Measurements from ENCODE around the gene CERS4.
"Not testable (repeated sequence)": the region's sequence is repeated elsewhere in the genome, so short reads cannot be mapped to it uniquely, and the experiment has no call there.

The CERS4 gene

GRCh38 chr19:8241646-8242045 lies 32.5 kb downstream of the CERS4 start:
- no peak for TF ChIP-seq JUND (IDR thresholded peaks at IDR 0.05; ENCODE audit: low read depth)
- in situ Hi-C loops (cut with HindIII; ENCODE audit: low pct_unique_long_range_greater_than_20kb, low sequenced_read_pairs): no loop called here
- DNase-seq (ENCODE audit: low read depth in 1 of 2, low spot score in 1 of 2): no peak

GRCh38 chr19:8242211-8242821 lies 33.1 kb downstream of the CERS4 start:
- DNase-seq (ENCODE audit: low read depth in 1 of 2, low spot score in 1 of 2): no peak
- in situ Hi-C loops (cut with HindIII; ENCODE audit: low pct_unique_long_range_greater_than_20kb, low sequenced_read_pairs): no loop called here
- TF ChIP-seq JUND (IDR thresholded peaks at IDR 0.05; ENCODE audit: low read depth): no peak

- no peak for TF ChIP-seq JUND (IDR thresholded peaks at IDR 0.05; ENCODE audit: low read depth)
- in situ Hi-C loops (cut with HindIII; ENCODE audit: low pct_unique_long_range_greater_than_20kb, low sequenced_read_pairs): no loop called here
- no peak for DNase-seq (ENCODE audit: low read depth in 1 of 2, low spot score in 1 of 2)
These were observed 34.0 kb downstream of the CERS4 start for GRCh38 chr19:8243146-8243545.

GRCh38 chr19:8244442-8244841 lies 35.3 kb downstream of the CERS4 start:
- DNase-seq (ENCODE audit: low read depth in 1 of 2, low spot score in 1 of 2): no peak
- no peak for TF ChIP-seq JUND (IDR thresholded peaks at IDR 0.05; ENCODE audit: low read depth)
- in situ Hi-C loops (cut with HindIII; ENCODE audit: low pct_unique_long_range_greater_than_20kb, low sequenced_read_pairs): no loop called here

GRCh38 chr19:8245869-8246835 lies 37.0 kb downstream of the CERS4 start:
- DNase-seq (ENCODE audit: low read depth in 1 of 2, low spot score in 1 of 2): no peak
- in situ Hi-C loops (cut with HindIII; ENCODE audit: low pct_unique_long_range_greater_than_20kb, low sequenced_read_pairs): no loop called here
- no peak for TF ChIP-seq JUND (IDR thresholded peaks at IDR 0.05; ENCODE audit: low read depth)

- DNase-seq (ENCODE audit: low read depth in 1 of 2, low spot score in 1 of 2); in situ Hi-C loops (cut with HindIII; ENCODE audit: low pct_unique_long_range_greater_than_20kb, low sequenced_read_pairs): not testable (repeated sequence)
These were observed 38.1 kb downstream of the CERS4 start for GRCh38 chr19:8247129-8247890.

- no peak for TF ChIP-seq JUND (IDR thresholded peaks at IDR 0.05; ENCODE audit: low read depth)
- in situ Hi-C loops (cut with HindIII; ENCODE audit: low pct_unique_long_range_greater_than_20kb, low sequenced_read_pairs): no loop called here
- no peak for DNase-seq (ENCODE audit: low read depth in 1 of 2, low spot score in 1 of 2)
These were observed 39.5 kb downstream of the CERS4 start for GRCh38 chr19:8248348-8249328.

- no peak for DNase-seq (ENCODE audit: low read depth in 1 of 2, low spot score in 1 of 2)
- no peak for TF ChIP-seq JUND (IDR thresholded peaks at IDR 0.05; ENCODE audit: low read depth)
- in situ Hi-C loops (cut with HindIII; ENCODE audit: low pct_unique_long_range_greater_than_20kb, low sequenced_read_pairs): no loop called here
These were observed 41.4 kb downstream of the CERS4 start for GRCh38 chr19:8250596-8250995.

GRCh38 chr19:8251025-8251472 lies 41.9 kb downstream of the CERS4 start:
- no peak for TF ChIP-seq JUND (IDR thresholded peaks at IDR 0.05; ENCODE audit: low read depth)
- in situ Hi-C loops (cut with HindIII; ENCODE audit: low pct_unique_long_range_greater_than_20kb, low sequenced_read_pairs): no loop called here
- DNase-seq (ENCODE audit: low read depth in 1 of 2, low spot score in 1 of 2): no peak

GRCh38 chr19:8252922-8253589 lies 43.9 kb downstream of the CERS4 start:
- no peak for TF ChIP-seq JUND (IDR thresholded peaks at IDR 0.05; ENCODE audit: low read depth)
- in situ Hi-C loops (cut with HindIII; ENCODE audit: low pct_unique_long_range_greater_than_20kb, low sequenced_read_pairs): no loop called here
- DNase-seq (ENCODE audit: low read depth in 1 of 2, low spot score in 1 of 2): peak; percentile 67 to 73

- in situ Hi-C loops (cut with HindIII; ENCODE audit: low pct_unique_long_range_greater_than_20kb, low sequenced_read_pairs): no loop called here
- DNase-seq (ENCODE audit: low read depth in 1 of 2, low spot score in 1 of 2): no peak
- TF ChIP-seq JUND (IDR thresholded peaks at IDR 0.05; ENCODE audit: low read depth): no peak
These were observed 44.5 kb downstream of the CERS4 start for GRCh38 chr19:8253678-8254077.
